Naive thymus-derived CD4-positive, alpha-beta T cell (primary cell): Measurements from ENCODE around the gene WWTR1. TPM values are rescaled to one million over a fixed set of nuclear protein-coding genes. Genes with fewer than 3 reads are reported as not detected.

Experiments used
- ATAC-seq: fragments of 150-1000 bp; cut with Tn5 transposase; 2 replicates; pipeline ENCODE4 v1.10.0; 2021; ENCODE audit warnings: mild to moderate bottlenecking, moderate library complexity
- CTCF ChIA-PET: fragments of 350-600 bp; sonication (Branson Sonifier 250); formaldehyde crosslinking; loops from one replicate; lab custom pipeline; 2021; ENCODE audit warnings: antibody characterized with exemption; lab: Charles Lee
- POLR2A ChIA-PET: fragments of 350-600 bp; sonication (Branson Sonifier 250); formaldehyde crosslinking; loops from one replicate; lab custom pipeline; 2021; ENCODE audit warnings: antibody characterized with exemption, inconsistent platforms; lab: Charles Lee
- DNase-seq, 9 donors: peaks; one replicate each; pipeline versions ENCODE4 v3.0.0 to v3.0.0-alpha.2; 2020 to 2022; ENCODE audit warnings: mixed read lengths in 1 of 9
- H3K27ac ChIP-seq: one replicate; pipeline ENCODE4 v1.7.0; 2013; ENCODE audit warnings: mild to moderate bottlenecking, low read depth, low read length, moderate library complexity
- H3K27me3 ChIP-seq, 2 donors: one replicate each; pipeline ENCODE4 v1.7.0; 2013; ENCODE audit warnings: low read length in 2 of 2, mild to moderate bottlenecking in 2 of 2, moderate library complexity in 2 of 2; ENCODE audit not compliant: control insufficient read depth in 2 of 2, insufficient read depth in 2 of 2
- H3K36me3 ChIP-seq, 3 experiments: 1 replicate in 2 of 3; 2 replicates in 1 of 3; pipeline ENCODE4 v1.7.0; 2013; ENCODE audit warnings: low read length in 3 of 3, mild to moderate bottlenecking in 3 of 3, moderate library complexity in 1 of 3; ENCODE audit not compliant: insufficient read depth in 3 of 3, control insufficient read depth in 2 of 3
- H3K4me1 ChIP-seq, 2 donors: one replicate each; pipeline ENCODE4 v1.7.0; 2013; ENCODE audit warnings: low read length in 2 of 2, mild to moderate bottlenecking in 2 of 2, moderate library complexity in 1 of 2; ENCODE audit not compliant: control insufficient read depth in 2 of 2, insufficient read depth in 2 of 2
- H3K4me3 ChIP-seq: 2 replicates; pipeline ENCODE4 v1.7.0; 2013; ENCODE audit warnings: mild to moderate bottlenecking, low read length
- H3K9me3 ChIP-seq, 3 experiments: 1 replicate in 2 of 3; 2 replicates in 1 of 3; pipeline ENCODE4 v1.7.0; 2013; ENCODE audit warnings: low read length in 3 of 3; ENCODE audit not compliant: control insufficient read depth in 2 of 3
- H3K27ac Mint-ChIP-seq, 9 donors: one replicate each; pipeline ENCODE4 v1.8.0; 2020 to 2022; ENCODE audit warnings: mixed read lengths in 9 of 9, mild to moderate bottlenecking in 8 of 9, moderate library complexity in 5 of 9, inconsistent platforms in 2 of 9
- H3K27me3 Mint-ChIP-seq, 5 donors: one replicate each; pipeline ENCODE4 v1.8.0; 2021 to 2022; ENCODE audit warnings: mixed read lengths in 5 of 5, mild to moderate bottlenecking in 1 of 5
- H3K36me3 Mint-ChIP-seq, 5 donors: one replicate each; pipeline ENCODE4 v1.8.0; 2020 to 2022; ENCODE audit warnings: mixed read lengths in 5 of 5, mild to moderate bottlenecking in 3 of 5, inconsistent platforms in 1 of 5
- H3K4me1 Mint-ChIP-seq, 7 donors: one replicate each; pipeline ENCODE4 v1.8.0; 2020 to 2022; ENCODE audit warnings: mixed read lengths in 7 of 7, mild to moderate bottlenecking in 3 of 7, inconsistent platforms in 1 of 7
- H3K4me3 Mint-ChIP-seq, 10 donors: one replicate each; pipeline ENCODE4 v1.8.0; 2020 to 2022; ENCODE audit warnings: mild to moderate bottlenecking in 10 of 10, mixed read lengths in 10 of 10, moderate library complexity in 6 of 10, inconsistent platforms in 2 of 10
- H3K9me3 Mint-ChIP-seq, 11 donors: one replicate each; pipeline ENCODE4 v1.8.0; 2020 to 2022; ENCODE audit warnings: mixed read lengths in 11 of 11, mild to moderate bottlenecking in 4 of 11, inconsistent platforms in 1 of 11, moderate library complexity in 1 of 11
- intact Hi-C, 2 donors: fragments of 100-400 bp; cut with micrococcal nuclease; formaldehyde crosslinking; loops; one replicate each; pipeline ENCODE4 v1.15.1; 2023
- polyA plus RNA-seq, 2 donors: library from polyadenylated mRNA; unstranded; fragments of 300-500 nt; fragmentation: Illumina TruSeq; gene quantifications; one replicate each; pipeline ENCODE4 v1.2.3, GENCODE V29; 2021
- total RNA-seq, 6 experiments: library from RNA in 5 of 6; stranded (reverse) in 5 of 6; gene quantifications; 1 replicate in 5 of 6; 2 replicates in 1 of 6; pipeline ENCODE4 v1.2.3 and lab custom pipeline; 2021 to 2026

Gene WWTR1
- total and polyA plus RNA-seq, 7 experiments from 2014 or later = 0.17 to 0.56 (median 0.31) TPM; not detected in 1

GRCh38 chr3:149581681-149582370 is 76.0 kb downstream of the WWTR1 start:
- DNase-seq (no peak), ATAC-seq (no peak)
- Mint-ChIP-seq H3K4me3 (no peak overlapping the region), H3K27ac (no peak overlapping the region), H3K36me3 (no peaks in the 10 kb centered on the region), H3K9me3 (peaks cover 0 to 4% (median 0%) of the 10 kb centered on the region in 11 donors), H3K27me3 (peaks cover 9 to 32% (median 11%) of the 10 kb centered on the region in 5 donors), H3K4me1 (peaks cover 0 to 18% (median 0%) of the 10 kb centered on the region in 7 donors)
- Histone ChIP-seq H3K36me3 (no peaks in the 10 kb centered on the region), H3K27me3 (no peaks in the 10 kb centered on the region), H3K27ac (no peak overlapping the region), H3K4me3 (no peak overlapping the region), H3K4me1 (peaks cover 0 to 3% of the 10 kb centered on the region in 2 donors), H3K9me3 (no peaks in the 10 kb centered on the region)
- POLR2A ChIA-PET = no interaction called here
- intact Hi-C loops = no loop called here
- CTCF ChIA-PET = no interaction called here

GRCh38 chr3:149581248-149581647 is 76.6 kb downstream of the WWTR1 start:
- intact Hi-C loops = no loop called here
- no peak overlapping the region for H3K4me3 Mint-ChIP-seq
- no peaks in the 10 kb centered on the region for H3K27me3 ChIP-seq
- H3K9me3 Mint-ChIP-seq = peaks cover 0 to 4% (median 0%) of the 10 kb centered on the region in 11 donors
- no peak overlapping the region for H3K27ac ChIP-seq
- ATAC-seq (no peak), DNase-seq (no peak)
- H3K4me3 ChIP-seq = no peak overlapping the region
- peaks cover 0 to 3% of the 10 kb centered on the region in 2 donors for H3K4me1 ChIP-seq
- H3K27me3 Mint-ChIP-seq = peaks cover 6 to 28% (median 9%) of the 10 kb centered on the region in 5 donors
- peaks cover 0 to 21% (median 0%) of the 10 kb centered on the region in 7 donors for H3K4me1 Mint-ChIP-seq
- no peaks in the 10 kb centered on the region for H3K36me3 Mint-ChIP-seq
- H3K27ac Mint-ChIP-seq = no peak overlapping the region
- POLR2A ChIA-PET = no interaction called here
- CTCF ChIA-PET = no interaction called here
- H3K9me3 ChIP-seq = no peaks in the 10 kb centered on the region
- no peaks in the 10 kb centered on the region for H3K36me3 ChIP-seq

- Mint-ChIP-seq H3K27ac (peak overlapping the region in 1 of 9 donors; percentile 32), H3K27me3 (peaks cover 6 to 22% (median 9%) of the 10 kb centered on the region in 5 donors), H3K4me1 (peaks cover 0 to 31% (median 0%) of the 10 kb centered on the region in 7 donors), H3K4me3 (no peak overlapping the region), H3K9me3 (peaks cover 0 to 4% (median 0%) of the 10 kb centered on the region in 11 donors), H3K36me3 (no peaks in the 10 kb centered on the region)
- Histone ChIP-seq H3K27me3 (no peaks in the 10 kb centered on the region), H3K4me3 (no peak overlapping the region), H3K36me3 (no peaks in the 10 kb centered on the region), H3K9me3 (no peaks in the 10 kb centered on the region), H3K4me1 (peaks cover 0 to 3% of the 10 kb centered on the region in 2 donors), H3K27ac (no peak overlapping the region)
- POLR2A ChIA-PET = no interaction called here
- intact Hi-C loops = no loop called here
- CTCF ChIA-PET = no interaction called here
- ATAC-seq (no peak), DNase-seq (no peak)
Observed at GRCh38 chr3:149579838-149580542, 77.8 kb downstream of the WWTR1 start.

GRCh38 chr3:149579161-149579560 is 78.7 kb downstream of the WWTR1 start:
- H3K9me3 Mint-ChIP-seq = peaks cover 0 to 4% (median 0%) of the 10 kb centered on the region in 11 donors
- Histone ChIP-seq H3K27me3 (no peaks in the 10 kb centered on the region), H3K4me3 (no peak overlapping the region), H3K4me1 (peaks cover 0 to 3% of the 10 kb centered on the region in 2 donors), H3K36me3 (no peaks in the 10 kb centered on the region), H3K27ac (no peak overlapping the region), H3K9me3 (no peaks in the 10 kb centered on the region)
- ChIA-PET CTCF (no interaction called here), POLR2A (no interaction called here)
- ATAC-seq = no peak
- intact Hi-C loops = no loop called here
- no peak overlapping the region for H3K27ac Mint-ChIP-seq
- H3K4me1 Mint-ChIP-seq = peaks cover 0 to 36% (median 0%) of the 10 kb centered on the region in 7 donors
- H3K4me3 Mint-ChIP-seq = no peak overlapping the region
- peaks cover 0 to 4% (median 0%) of the 10 kb centered on the region in 5 donors for H3K36me3 Mint-ChIP-seq
- no peak for DNase-seq
- peaks cover 2 to 14% (median 6%) of the 10 kb centered on the region in 5 donors for H3K27me3 Mint-ChIP-seq

- Mint-ChIP-seq H3K4me3 (no peak overlapping the region), H3K27me3 (peaks cover 0 to 11% (median 6%) of the 10 kb centered on the region in 5 donors), H3K4me1 (peaks cover 0 to 44% (median 0%) of the 10 kb centered on the region in 7 donors), H3K36me3 (peaks cover 0 to 5% (median 0%) of the 10 kb centered on the region in 5 donors), H3K9me3 (peaks cover 0 to 4% (median 0%) of the 10 kb centered on the region in 11 donors), H3K27ac (no peak overlapping the region)
- DNase-seq (no peak), ATAC-seq (no peak)
- Histone ChIP-seq H3K27ac (no peak overlapping the region), H3K4me1 (peaks cover 0 to 3% of the 10 kb centered on the region in 2 donors), H3K36me3 (no peaks in the 10 kb centered on the region), H3K4me3 (no peak overlapping the region), H3K27me3 (no peaks in the 10 kb centered on the region), H3K9me3 (no peaks in the 10 kb centered on the region)
- ChIA-PET POLR2A (no interaction called here), CTCF (no interaction called here)
- intact Hi-C loops = no loop called here
Observed at GRCh38 chr3:149577801-149578200, 80.0 kb downstream of the WWTR1 start.

GRCh38 chr3:149575961-149576564 is 81.8 kb downstream of the WWTR1 start:
- Mint-ChIP-seq H3K4me3 (no peak overlapping the region), H3K4me1 (peaks cover 0 to 42% (median 0%) of the 10 kb centered on the region in 7 donors), H3K9me3 (peaks cover 0 to 4% (median 0%) of the 10 kb centered on the region in 11 donors), H3K27ac (no peak overlapping the region), H3K36me3 (peaks cover 0 to 5% (median 0%) of the 10 kb centered on the region in 5 donors), H3K27me3 (peaks cover 0 to 10% (median 4%) of the 10 kb centered on the region in 5 donors)
- no peak overlapping the region for H3K27ac ChIP-seq
- CTCF ChIA-PET = interaction anchor here (0.6 kb wide), 1 partner anchor 11 kb away, joined by 3 read pairs; no protein-coding TSS in a partner anchor
- POLR2A ChIA-PET = no interaction called here
- no peak overlapping the region for H3K4me3 ChIP-seq
- DNase-seq = no peak
- intact Hi-C loops = no loop called here
- no peaks in the 10 kb centered on the region for H3K27me3 ChIP-seq
- H3K4me1 ChIP-seq = peaks cover 0 to 3% of the 10 kb centered on the region in 2 donors
- H3K9me3 ChIP-seq = no peaks in the 10 kb centered on the region
- H3K36me3 ChIP-seq = no peaks in the 10 kb centered on the region
- ATAC-seq = no peak
